CD4-positive, alpha-beta T cell treated with Interleukin-6 at 100 ng/mL for 8 hours (primary cell): ENCODE results near the gene RBM47.
A peak's percentile ranks its signal among the peaks of the same experiment; 100 is the strongest.

Experiments used
- DNase-seq: peaks from one replicate; pipeline ENCODE4 v3.0.0-alpha.2; 2020; ENCODE audit warnings: mixed read lengths, low spot score

Gene RBM47

DNA sequence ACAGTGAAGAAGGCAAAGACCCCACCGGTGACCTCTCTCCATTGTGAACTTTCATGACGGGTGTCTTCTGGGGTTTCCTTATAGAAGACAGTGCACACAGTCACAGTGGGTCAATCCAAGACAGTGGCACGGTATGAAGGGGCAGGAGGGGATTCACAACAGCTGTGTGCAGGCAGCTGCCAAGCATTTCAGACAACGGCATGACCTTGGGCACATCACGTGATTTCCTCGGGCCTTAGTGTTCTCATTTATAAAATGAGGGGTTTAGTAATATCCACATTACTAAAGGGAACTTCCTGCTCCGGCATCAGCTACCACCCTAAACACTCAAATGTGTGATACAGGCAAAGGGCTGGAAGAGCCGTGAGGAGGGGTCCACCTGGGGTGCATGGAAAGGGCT lies 42.9 kb downstream of the RBM47 start:
- no peak for DNase-seq

DNA sequence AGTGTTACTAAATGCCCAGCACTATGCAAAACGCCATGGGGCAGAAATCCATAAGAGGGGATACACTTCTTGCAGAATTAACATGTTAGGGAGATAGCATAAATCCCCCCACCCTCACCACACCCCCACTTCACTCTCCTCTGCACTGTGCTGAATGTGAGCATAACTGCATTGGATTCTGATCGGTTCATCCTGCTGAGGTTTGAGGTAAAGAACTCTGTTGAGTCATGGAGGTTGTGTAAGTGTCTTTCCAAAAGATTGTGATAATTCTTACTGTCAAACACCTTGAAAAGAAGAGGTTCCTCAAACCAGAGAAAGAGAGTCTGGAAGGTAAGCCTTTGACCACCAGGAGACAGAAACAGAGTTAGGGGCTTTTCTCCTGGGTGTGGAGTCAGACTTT lies 43.6 kb downstream of the RBM47 start:
- no peak for DNase-seq

DNA sequence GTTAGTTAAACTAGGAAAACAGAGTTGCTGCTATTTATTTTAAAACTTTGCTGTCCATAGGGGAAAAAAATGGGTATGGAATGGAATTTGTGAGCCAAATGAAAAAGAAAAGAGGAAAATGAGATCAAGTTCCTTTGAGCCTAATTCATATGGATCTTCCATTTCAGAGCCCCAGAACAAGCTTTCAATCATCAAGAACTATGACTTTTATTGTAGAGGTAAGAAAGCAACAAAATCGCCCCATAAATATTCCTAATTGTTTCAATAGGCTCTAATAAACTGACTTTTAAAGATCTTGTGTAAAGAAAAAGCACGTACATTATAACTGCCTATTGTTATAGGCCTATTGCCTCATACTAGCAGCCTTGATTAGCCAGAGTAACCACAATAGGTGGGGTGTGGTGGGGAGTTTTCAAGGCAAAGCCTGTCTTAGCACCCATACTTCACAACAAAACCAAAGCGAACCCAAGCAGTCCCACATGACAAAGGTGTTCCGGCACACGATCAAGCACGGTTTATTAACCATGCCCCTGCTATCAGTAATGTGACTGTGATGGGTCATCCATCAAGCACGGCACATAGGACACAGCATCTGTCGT lies 44.4 kb downstream of the RBM47 start:
- DNase-seq = no peak

DNA sequence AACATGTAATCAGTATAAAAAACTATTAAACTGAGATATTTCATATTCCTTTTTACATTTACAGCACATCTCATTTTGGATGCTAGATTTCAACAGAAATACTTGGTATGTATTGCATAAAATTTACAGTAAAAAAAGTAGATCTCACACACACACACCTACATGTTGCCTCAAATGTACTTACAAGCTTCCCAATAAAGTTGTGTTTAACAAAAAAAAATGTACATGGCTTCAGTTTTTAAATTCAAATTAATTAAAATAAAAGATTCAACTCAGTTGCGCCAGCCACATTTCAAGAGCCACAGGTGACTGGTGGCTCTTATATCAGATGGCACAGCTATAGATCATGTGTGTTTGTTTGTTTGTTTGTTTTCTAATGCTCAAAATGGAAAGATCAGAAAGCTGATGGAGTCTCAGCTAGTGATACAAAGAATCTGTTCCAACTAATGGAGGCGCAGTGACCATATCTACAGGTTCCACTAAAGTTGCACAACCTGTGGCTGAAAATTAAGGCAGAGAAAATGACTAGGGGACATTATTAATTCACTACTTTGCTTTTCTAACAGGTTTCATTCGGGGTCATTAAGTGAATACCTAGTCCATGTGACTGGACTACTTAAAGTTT lies 45.0 kb downstream of the RBM47 start:
- no peak for DNase-seq

DNA sequence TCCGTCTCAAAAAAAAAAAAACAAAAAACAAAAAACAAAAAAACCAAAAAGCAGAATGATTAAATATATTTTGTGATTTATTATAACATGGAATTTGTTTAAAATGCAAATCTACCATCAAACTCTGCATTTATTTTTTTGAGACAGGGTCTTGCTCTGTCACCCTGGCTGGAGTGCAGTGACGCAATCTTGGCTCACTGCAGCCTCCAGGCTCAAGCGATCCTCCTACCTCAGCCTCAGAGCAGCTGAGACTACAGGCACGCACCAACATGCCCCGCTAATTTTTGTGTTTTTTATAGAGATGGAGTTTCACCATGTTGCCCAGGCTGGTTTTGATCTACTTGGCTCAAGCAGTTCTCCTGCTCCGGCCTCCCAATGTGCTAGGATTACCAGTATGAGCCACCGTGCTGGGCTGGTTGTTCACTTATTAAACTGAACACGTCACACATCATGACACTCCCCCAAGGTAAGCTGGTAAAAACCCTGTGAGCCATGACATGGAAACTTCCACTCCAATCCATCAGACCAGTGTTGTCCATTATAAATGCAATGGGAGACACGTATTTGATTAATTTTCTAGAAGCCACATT lies 45.7 kb downstream of the RBM47 start:
- no peak for DNase-seq

DNA sequence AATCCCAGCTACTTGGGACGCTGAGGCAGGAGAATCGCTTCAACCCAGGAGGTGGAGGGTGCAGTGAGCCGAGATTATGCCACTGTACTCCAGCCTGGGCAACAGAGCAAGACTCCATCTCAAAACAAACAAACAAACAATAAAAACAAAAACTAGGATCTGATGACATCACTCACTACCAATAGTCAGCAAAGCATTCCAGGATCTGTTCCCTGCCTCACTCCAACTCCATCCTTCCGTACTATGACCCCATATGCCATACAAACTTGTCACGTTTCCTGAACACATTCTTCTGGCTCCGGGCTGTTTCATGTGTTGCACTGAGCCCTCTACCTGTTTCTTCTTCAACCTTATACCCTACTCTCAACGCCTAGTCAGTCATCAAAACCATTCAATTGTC lies 47.3 kb downstream of the RBM47 start:
- DNase-seq = no peak

DNA sequence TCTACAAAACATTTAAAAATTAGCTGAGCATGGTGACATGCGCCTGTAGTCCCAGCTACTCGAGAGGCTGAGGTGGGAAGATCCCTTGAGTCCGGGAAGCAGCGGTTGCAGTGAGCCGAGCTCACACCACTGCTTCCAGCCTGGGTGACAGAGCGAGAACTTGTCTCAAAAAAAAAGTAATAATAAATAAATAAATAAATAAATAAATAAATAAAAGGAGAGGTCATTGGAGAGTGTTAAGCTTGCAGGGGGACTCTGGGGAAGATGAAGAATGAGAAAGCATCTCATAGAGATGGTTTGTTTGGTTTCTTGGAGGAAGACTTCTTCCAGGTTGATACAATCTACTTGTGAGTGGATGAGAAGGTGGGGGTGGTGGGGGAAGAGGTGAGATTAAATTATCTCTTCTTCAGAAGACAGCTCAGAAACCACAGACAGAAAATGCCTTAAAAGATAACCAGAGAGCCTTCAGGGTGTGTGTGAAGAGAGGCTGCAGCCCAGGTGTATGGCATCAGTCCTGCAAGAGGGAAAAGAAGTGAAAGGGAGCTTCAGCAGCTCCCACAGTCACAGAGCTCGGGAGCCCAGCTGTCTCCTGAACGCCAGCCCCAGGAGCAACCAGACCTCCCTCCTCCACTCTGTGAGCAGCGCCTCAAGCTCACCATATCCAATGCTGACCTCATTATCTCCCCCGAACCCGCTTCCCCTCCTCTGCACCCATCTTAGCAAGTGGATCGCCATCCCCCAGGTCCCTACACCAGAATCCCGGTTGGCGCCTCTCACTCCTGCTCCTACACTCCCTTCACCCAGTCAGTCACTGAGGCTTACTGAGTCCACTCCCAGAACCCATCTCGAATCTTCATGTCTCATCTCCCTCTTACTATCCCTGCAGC lies 48.2 kb downstream of the RBM47 start:
- DNase-seq = no peak

DNA sequence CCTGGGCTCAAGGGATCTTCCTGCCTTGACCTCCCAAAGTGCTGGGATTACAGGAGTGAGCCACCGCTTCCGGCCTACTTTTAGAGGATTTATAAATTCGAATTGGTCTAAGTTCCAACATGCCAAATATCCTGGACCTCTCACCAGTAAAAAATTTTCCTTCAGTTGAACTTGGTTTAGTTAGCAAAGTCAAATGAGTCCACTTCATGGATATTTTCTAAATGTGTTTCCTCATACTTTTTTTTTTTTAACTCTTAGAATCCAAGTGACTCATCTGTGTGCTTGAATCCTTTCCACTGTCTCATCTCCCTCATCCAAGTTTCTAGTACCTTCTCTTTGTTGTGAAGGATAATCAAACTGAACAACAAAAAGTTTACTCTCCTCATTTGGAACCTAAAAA lies 49.7 kb downstream of the RBM47 start:
- DNase-seq = no peak

DNA sequence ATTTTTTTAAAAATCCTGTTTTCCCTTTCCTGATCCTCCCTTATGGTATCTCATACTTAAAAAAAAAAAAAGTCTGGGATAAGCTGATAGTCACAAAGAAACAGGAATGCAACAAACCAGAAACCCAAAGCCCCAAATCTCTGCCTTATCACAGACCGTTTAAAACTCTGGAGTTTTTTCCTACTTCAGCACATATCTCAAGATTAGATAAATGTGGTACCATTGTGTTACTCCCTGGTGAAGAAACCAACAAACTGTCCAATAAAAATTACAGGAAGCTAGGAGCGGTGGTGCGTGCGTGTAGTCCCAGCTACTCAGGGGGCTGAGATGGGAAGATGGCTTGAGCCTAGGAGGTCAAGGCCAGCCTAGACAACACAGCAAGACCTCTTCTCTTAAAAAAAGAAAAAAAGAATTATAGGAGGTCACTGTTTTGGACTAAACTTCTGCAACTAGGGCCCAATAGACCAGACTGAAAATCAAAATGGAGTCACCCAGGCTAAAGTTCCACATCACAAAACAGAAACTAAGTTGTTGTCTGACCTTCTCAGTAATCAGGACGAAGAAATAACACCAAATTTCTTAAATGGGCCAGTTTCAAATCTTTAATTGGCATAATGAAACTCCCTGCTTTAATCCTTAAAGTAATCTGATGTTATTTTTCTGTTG lies 51.9 kb downstream of the RBM47 start:
- DNase-seq = no peak

DNA sequence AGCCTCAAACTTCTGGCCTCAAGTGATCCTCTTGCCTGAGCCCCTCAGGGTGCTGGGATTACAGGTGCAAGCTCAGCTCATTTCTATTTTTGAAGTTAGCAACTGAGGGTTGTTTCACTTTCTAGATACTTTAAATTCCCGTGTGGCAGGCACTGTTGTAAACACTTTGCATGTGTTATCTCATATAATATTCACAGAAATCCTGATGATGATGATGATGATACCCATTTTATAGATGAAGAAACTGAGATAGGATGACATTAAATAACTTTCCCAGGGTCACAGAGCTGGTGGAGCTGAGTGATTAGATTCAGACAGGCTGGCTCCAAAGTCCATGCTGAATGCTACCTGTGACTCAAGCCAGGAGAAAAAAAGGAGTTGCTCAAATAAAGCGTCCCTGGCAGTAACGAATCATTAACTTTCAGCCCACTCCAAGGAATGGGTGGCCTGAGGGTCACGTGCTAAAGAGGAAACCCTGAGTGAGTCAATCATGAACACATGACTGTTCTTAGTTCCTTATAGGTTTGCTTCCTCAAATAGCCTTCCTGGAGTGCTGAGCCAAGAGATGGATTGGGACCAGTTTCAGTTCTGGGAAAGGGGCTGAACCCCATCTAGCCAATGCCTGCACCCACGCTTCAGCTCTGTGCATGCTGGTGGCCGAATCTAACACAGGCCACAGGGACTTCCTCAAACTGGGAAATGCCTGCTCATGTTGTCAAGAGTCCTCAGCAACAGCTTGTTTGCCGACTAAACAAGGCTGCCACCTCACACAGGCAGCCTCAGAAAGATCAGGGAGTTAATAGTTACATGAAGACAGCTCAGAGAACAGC lies 52.8 kb downstream of the RBM47 start:
- DNase-seq = peak; percentile 8

DNA sequence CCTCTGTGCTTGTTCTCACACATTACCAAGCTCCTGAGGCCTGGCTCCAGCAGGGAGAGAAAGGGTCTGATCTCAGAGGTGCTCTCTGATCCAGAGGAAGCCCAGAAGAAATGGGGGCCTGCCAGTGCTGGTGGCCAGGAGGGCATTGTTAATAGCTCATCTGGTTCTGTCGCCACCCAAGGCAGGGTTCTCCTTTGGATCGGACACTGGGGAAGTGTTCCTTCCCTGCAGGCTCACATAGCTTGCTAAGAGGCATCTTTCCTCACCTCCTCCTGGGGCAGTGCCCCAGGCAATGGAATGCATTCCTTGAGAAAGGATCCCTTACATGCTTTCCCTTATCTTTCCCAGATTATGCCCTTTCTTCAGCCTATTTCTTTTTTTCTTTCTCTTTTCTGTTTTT lies 53.8 kb downstream of the RBM47 start:
- no peak for DNase-seq

DNA sequence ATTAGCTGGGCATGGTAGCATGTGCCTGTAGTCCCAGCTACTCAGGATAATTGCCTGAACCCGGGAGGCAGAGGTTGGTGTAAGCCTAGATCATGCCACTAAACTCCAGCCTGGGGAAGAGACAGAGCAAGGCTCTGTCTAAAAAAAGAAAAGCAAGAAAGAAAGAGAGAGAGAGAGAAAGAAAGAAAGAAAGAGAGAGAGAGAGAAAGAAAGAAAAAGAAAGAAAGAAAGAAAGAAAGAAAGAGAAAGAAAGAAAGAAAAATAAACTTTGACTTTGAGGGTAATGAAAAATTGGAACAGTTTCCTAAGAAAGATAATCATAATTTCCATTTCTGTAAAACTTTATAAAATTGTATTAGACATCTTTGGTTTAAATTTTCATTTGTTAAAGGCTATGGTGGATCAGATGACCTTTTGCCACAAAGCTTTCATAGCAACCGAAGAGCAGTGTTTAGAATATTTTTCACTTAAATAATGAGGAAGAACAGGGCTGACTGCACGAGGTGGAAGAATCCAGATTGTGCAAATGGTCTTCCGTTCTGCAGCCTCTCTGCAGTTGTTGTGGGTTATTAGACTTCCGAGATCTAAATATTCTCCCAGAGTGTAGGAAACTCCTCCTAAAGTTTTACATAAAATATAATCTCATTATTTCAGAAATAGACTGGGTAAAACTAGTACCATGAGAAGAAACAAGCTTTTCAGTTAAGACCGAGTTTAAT lies 55.9 kb downstream of the RBM47 start:
- DNase-seq = no peak

DNA sequence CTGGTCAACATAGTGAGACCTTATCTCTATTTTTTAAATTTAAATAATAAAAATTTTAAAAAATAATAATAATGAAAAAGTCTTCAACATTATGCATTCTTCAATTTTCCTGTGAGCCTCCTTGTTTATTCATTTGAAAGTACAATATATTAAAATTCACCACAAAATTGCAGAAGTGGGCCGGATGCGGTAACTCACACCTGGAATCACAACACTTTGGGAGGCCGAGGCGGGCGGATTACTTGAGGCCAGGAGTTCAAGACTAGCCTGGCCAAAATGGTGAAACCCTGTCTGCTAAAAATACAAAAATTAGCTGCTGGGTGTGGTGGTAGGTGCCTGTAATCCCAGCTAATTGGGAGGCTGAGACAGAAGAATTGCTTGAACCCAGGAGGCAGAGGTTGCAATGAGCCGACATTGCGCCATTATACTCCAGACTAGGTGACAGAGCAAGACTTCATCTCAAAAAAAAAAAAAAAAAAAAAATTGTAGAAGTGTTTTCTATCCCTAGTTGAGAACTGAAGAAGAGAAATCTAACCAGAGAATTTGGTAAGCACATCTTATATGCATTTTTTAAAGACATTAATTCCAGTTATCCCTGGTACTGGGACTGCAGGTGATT lies 56.9 kb downstream of the RBM47 start:
- DNase-seq = no peak

DNA sequence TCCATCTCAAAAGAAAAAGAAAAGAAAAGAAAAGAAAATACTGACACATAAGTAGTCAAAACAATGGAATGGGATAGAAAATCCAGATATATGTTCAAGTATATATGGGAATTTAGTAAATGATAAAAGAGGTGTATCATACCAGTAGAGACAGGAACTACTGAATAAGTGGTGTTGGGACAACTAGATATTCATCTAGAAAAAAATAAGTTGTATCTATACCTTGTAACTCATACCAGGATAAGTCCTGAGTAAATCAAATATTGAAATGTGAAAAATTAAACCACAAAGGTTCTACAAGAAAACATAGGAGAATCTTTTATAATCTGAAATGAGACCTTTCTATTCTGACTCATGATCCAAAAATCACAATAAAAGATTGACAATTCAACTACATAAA lies 58.5 kb downstream of the RBM47 start:
- DNase-seq = no peak

DNA sequence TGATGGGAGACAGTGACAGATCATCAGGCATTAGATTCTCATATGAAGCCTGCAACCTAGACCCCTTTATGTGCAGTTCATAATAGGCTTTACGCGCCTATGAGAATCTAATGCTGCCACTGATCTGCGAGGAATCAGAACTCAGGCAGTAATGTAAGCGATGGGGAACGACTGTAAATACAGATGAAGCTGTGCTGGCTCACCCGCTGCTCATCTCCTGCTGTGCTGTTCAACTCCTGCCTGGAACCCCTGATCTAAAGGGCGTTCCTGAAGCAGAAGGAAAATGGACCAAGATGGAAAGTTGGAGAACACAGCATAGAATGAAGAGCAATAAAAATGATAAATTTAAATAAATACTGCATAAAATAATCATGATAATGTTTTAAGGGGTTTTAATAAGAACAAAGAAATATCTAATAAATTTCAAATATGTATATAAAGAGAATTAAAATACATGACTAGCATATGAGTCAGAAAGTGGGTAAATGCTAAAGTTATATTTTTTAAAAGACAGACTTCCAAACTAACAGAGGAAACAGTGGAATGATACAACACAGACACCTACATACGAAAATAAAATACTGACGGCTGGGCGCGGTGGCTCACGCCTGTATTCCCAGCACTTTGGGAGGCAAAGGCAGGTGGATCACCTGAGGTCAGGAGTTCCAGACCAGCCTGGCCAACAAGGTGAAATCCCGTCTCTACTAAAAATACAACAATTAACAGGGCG lies 59.2 kb downstream of the RBM47 start:
- no peak for DNase-seq

DNA sequence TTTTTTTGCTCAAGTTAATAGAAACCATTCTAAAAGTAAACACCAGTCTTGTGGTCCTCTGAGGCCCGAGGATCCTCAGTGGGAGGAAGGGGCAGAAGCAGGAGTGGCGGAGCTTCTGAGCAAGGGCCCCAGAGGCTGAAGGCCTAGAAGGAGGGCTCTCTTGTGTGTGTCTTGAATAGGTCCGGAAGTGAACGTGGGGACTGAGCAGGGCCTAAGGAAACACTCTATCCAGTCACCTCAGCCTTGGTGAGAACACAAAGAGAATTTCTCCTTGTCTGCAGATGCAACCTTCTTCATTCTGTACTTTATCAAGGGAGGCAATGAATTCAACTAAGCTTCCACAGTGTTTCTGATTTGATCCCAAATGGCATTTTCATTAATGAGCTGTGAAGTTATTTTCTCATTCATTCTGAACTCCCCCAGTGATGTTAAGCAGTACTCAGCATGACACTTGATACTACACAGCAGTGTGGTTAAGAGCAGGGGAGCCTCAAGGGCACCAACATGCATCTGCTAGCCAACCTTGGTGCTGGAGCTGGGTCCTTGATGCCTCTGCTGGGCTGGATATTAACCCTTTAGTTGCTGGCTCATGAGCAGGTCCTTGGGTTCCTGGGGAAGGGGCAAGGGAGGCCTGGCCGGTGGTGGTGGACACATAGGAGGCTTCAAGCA lies 64.7 kb downstream of the RBM47 start:
- DNase-seq = no peak

DNA sequence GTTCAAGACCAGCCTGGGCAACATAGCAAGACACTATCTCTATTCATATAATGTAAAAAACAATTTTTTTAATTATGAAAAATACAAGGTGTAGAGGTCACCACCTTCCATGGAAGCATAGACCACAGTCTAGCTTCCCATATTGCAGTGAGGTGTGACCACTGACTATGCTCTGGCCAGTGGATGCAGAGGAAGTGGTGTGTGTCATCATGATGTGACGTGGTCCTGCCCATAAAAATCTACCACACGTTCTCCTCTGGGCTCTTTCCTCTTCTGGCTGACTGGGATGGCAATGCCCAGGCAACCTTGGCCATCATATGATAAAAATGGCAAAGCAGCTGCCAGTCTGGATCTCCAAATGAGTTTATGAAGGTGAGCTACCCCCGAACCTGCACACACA lies 65.7 kb downstream of the RBM47 start:
- no peak for DNase-seq

DNA sequence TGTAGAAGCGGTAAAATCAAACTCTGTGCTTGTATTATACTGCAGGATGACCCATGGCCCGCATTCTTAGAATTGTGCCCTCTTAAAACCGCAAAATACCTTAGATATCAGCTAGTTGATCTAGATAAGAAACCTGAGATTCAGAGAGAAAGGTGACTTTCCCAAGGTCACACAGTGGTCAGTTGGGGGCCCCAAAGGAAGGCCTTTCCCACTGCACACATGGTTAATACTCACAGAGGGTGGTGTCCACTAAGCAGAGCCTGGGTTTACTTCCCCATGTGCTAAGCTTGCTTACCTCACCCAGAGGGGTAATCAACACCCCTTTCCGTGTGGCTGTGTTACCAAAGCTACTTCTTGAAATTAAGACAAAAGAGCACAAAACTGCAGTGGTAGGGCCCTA lies 66.3 kb downstream of the RBM47 start:
- no peak for DNase-seq

DNA sequence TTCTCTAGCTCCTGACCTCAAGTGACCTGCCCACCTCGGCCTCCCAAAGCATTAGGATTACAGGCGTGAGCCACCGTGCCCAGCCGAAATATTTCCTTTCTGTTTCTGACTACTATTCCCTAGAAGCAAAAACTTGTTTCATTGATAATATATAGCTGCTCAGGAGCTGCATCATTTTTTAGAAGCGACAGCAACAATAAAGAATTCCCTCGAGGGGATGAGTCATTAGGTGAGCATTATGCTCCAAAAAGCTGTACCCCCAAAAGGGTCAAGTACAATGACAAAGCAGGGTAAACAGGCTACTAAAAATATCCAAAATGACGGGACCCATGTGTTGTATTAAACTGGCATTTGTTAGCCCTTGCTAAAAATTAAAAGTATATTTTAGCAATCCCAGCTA lies 67.0 kb downstream of the RBM47 start:
- DNase-seq = no peak
